Breast epithelium (tissue), 4 donors: ENCODE results near the gene SORBS2. TPM values are rescaled to one million over a fixed set of nuclear protein-coding genes. Genes with fewer than 3 reads are reported as not detected.

Experiments
- DNase-seq, 2 donors: peaks; one replicate each; pipeline ENCODE4 v3.0.0-alpha.2; 2019; ENCODE audit warnings: low spot score in 2 of 2
- H3K27ac ChIP-seq, 2 donors: fragments of 200-600 bp; sonication (generic) in 1 of 2; one replicate each; pipeline ENCODE4 v1.5.1; 2016 to 2019; ENCODE audit warnings: mild to moderate bottlenecking in 1 of 2
- H3K27me3 ChIP-seq, 2 donors: fragments of 200-600 bp; sonication (generic) in 1 of 2; one replicate each; pipeline versions ENCODE4 v1.5.1 to v1.6.0; 2017 to 2019; ENCODE audit warnings: control low read depth in 1 of 2, mild to moderate bottlenecking in 1 of 2
- H3K36me3 ChIP-seq: fragments of 200-600 bp; one replicate; pipeline ENCODE4 v1.5.1; 2019
- H3K4me1 ChIP-seq, 2 donors: fragments of 200-600 bp; sonication (generic); one replicate each; pipeline ENCODE4 v1.5.1; 2016 to 2019; ENCODE audit warnings: control low read depth in 1 of 2
- H3K4me3 ChIP-seq, 3 donors: fragments of 200-600 bp; sonication (generic); 1 replicate in 2 of 3; 2 replicates in 1 of 3; pipeline ENCODE4 v1.5.1; 2016 to 2019; ENCODE audit warnings: mild to moderate bottlenecking in 3 of 3, moderate library complexity in 2 of 3
- H3K9me3 ChIP-seq, 2 donors: fragments of 200-600 bp; sonication (generic) in 1 of 2; one replicate each; pipeline ENCODE4 v1.5.1; 2016 to 2019; ENCODE audit warnings: control low read depth in 1 of 2
- POLR2A ChIP-seq: fragments of 450-650 bp; IDR thresholded peaks from one replicate; pipeline ENCODE4 v1.6.1; 2016; ENCODE audit warnings: antibody characterized with exemption, mild to moderate bottlenecking, moderate library complexity
- POLR2AphosphoS5 ChIP-seq, 3 donors: sonication (generic); formaldehyde crosslinking; IDR thresholded peaks; one replicate each; pipeline ENCODE4 v1.6.1; 2017; ENCODE audit warnings: antibody characterized with exemption in 3 of 3
- intact Hi-C: fragments of 100-400 bp; cut with DNase I; formaldehyde crosslinking; loops from one replicate; pipeline ENCODE4 v1.15.1; 2023; ENCODE audit warnings: low total_unique reads
- total RNA-seq, 3 donors: library from RNA; depleted of rRNA; stranded (reverse); fragments of >200 nt; gene quantifications; one replicate each; pipeline ENCODE4 v1.1.0, GENCODE V29; 2016
- TF ChIP-seq, protein P1 (sequence below), 3 donors: fragments of 450-650 bp; IDR thresholded peaks; one replicate each; pipeline ENCODE4 v1.5.1; 2016 to 2017; ENCODE audit warnings: antibody characterized with exemption in 3 of 3, mild to moderate bottlenecking in 3 of 3, moderate library complexity in 3 of 3

Gene SORBS2
- total RNA-seq, 3 donors from 2014 or later: 21.8 to 132 (median 105) TPM

DNA sequence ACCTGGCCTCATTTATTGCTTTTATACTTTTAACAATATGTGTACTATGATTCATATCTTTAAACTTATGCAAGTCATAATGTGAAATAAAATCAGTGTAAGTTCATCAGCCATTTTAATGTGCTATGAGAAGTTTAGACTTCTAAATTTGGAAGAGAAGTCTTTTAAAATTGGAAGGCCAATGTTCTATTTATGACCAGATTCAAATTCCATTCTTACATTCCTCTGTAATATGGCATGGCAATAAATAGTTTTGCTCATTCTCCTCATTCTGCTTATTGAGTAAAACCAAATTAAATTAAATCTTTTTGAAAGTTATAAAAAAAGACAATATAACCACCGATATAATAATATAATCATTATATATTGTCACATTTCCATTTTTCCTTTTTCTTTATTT, 126.2 kb downstream of the SORBS2 start:
- H3K4me1 ChIP-seq: no peaks in the 10 kb centered on the region
- H3K27me3 ChIP-seq: no peaks in the 10 kb centered on the region
- DNase-seq: no peak
- TF ChIP-seq, protein P1, sequence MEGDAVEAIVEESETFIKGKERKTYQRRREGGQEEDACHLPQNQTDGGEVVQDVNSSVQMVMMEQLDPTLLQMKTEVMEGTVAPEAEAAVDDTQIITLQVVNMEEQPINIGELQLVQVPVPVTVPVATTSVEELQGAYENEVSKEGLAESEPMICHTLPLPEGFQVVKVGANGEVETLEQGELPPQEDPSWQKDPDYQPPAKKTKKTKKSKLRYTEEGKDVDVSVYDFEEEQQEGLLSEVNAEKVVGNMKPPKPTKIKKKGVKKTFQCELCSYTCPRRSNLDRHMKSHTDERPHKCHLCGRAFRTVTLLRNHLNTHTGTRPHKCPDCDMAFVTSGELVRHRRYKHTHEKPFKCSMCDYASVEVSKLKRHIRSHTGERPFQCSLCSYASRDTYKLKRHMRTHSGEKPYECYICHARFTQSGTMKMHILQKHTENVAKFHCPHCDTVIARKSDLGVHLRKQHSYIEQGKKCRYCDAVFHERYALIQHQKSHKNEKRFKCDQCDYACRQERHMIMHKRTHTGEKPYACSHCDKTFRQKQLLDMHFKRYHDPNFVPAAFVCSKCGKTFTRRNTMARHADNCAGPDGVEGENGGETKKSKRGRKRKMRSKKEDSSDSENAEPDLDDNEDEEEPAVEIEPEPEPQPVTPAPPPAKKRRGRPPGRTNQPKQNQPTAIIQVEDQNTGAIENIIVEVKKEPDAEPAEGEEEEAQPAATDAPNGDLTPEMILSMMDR (IDR thresholded peaks at IDR 0.05): no peak
- TF ChIP-seq POLR2AphosphoS5 (IDR thresholded peaks at IDR 0.05) (no peak), POLR2A (no peak)
- H3K9me3 ChIP-seq: no peaks in the 10 kb centered on the region
- no peak overlapping the region for H3K4me3 ChIP-seq
- H3K27ac ChIP-seq: no peak overlapping the region
- intact Hi-C loops: no loop called here
- H3K36me3 ChIP-seq: no peaks in the 10 kb centered on the region

DNA sequence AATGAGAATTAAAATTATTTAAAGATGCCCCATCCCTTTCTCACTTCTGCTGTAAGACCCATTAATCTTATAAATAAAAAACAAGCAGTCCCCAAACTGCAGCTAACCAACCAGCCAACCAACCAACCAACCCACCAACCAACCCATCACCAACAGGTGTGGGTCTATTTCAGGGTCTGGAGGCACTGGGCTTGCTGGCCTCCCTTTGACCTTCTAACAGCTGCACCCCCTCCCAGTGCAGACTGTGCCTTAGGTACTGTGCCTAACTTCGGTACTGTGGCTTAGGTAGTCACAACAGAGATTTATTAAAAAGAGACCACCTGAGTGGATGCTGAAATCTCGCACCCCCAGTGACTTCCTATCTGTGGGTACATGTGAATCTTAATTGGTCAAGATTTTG, 128.1 kb downstream of the SORBS2 start:
- H3K9me3 ChIP-seq: no peaks in the 10 kb centered on the region
- no peaks in the 10 kb centered on the region for H3K27me3 ChIP-seq
- TF ChIP-seq POLR2A (no peak), POLR2AphosphoS5 (IDR thresholded peaks at IDR 0.05) (no peak)
- TF ChIP-seq, protein P1 (IDR thresholded peaks at IDR 0.05): no peak
- no peaks in the 10 kb centered on the region for H3K4me1 ChIP-seq
- intact Hi-C loops: no loop called here
- H3K27ac ChIP-seq: no peak overlapping the region
- no peak overlapping the region for H3K4me3 ChIP-seq
- no peaks in the 10 kb centered on the region for H3K36me3 ChIP-seq
- no peak for DNase-seq

DNA sequence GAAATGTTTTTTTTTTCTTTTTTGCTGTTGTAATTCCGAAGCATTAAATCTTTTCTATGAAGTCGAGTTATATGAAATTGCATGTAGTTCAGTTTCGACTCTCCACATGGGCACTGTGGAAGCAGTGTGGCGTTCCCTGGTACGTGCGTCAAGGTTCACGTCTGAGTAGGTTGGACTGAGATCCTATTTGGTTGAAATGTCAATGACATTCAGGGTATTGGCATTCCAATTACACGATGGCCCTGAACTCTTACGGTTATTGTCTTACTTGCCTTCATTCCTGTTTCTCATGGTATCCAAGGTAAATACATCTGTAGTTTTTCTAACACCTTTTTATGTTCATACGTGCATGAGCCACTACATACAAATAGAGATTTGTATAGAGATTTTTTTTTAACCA, 128.8 kb downstream of the SORBS2 start:
- intact Hi-C loops: no loop called here
- Histone ChIP-seq H3K36me3 (no peaks in the 10 kb centered on the region), H3K9me3 (no peaks in the 10 kb centered on the region), H3K27ac (no peak overlapping the region), H3K4me1 (no peaks in the 10 kb centered on the region), H3K27me3 (no peaks in the 10 kb centered on the region), H3K4me3 (no peak overlapping the region)
- DNase-seq: no peak
- TF ChIP-seq POLR2AphosphoS5 (IDR thresholded peaks at IDR 0.05) (no peak), POLR2A (no peak)
- TF ChIP-seq, protein P1 (IDR thresholded peaks at IDR 0.05): no peak

DNA sequence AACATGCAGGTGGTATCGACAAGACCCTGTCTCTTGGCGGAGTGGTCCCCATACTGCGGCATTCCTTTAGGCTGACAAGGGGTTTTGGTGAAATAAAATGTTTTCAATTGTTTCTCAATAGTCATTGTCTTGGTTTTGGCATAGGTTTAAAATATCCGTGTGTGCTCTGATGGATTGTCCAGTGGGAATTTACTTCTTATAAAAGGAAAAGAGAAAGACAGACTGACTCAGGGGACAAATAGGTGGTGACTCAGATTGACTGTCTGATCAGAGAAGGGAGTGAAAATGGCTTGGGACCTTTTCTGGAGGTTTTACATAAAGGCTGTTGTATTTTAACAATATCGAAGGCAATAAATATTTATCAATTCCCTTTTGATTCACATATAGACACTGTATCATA, 129.8 kb downstream of the SORBS2 start:
- Histone ChIP-seq H3K4me3 (no peak overlapping the region), H3K9me3 (no peaks in the 10 kb centered on the region), H3K27ac (no peak overlapping the region), H3K27me3 (no peaks in the 10 kb centered on the region), H3K4me1 (no peaks in the 10 kb centered on the region), H3K36me3 (no peaks in the 10 kb centered on the region)
- no peak for DNase-seq
- TF ChIP-seq, protein P1 (IDR thresholded peaks at IDR 0.05): no peak
- TF ChIP-seq POLR2A (no peak), POLR2AphosphoS5 (IDR thresholded peaks at IDR 0.05) (no peak)
- intact Hi-C loops: no loop called here

DNA sequence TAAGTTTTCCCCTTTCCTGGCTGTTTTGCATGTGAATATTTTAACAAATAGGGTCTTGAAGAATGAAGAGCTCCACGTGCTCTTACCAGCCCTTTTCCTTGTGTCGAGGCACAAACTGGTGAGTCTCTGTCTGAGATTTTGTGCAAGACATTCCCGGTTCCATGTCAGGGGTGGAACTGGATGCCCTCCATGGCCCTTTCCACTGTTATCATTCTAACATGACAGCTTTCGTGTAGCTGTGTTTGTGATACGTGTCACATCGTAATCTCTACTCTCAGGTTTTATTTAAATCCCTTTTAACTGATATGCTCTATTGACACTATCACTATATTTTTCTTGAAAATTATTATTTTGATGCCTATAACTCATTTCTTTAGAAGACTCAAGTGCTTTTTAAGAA, 130.4 kb downstream of the SORBS2 start:
- Histone ChIP-seq H3K27me3 (no peaks in the 10 kb centered on the region), H3K9me3 (no peaks in the 10 kb centered on the region), H3K36me3 (no peaks in the 10 kb centered on the region), H3K27ac (no peak overlapping the region), H3K4me3 (no peak overlapping the region), H3K4me1 (no peaks in the 10 kb centered on the region)
- intact Hi-C loops: no loop called here
- no peak for DNase-seq
- TF ChIP-seq, protein P1 (IDR thresholded peaks at IDR 0.05): no peak
- no peak for TF ChIP-seq POLR2AphosphoS5 (IDR thresholded peaks at IDR 0.05)
- TF ChIP-seq POLR2A: no peak
